IPS DF 4.7 (cell line): ENCODE results near the gene ACE.

Experiments used
- DNase-seq: peaks from one replicate; pipeline ENCODE4 v3.0.0-alpha.2; 2013; ENCODE audit warnings: low spot score; ENCODE audit errors: extremely low read depth

Gene ACE

DNA sequence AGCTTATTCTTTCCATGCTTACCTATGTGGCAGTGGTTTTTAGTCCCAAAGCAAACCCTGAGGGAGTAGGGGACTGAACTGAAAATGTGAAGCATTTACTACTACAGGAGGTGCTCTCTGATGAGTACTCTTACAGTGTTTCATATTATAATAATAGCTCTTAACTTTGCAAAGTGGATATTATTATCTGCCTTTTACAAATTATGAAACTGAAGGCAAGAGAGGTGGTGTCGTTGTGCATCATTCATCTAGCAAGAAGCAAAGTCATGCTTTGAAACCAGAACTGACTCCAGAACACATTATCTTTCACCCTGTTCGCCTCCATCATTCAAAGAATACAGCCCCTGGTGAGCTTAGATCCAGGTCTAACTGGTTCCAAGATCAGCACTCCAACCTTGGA lies 38.1 kb downstream of the ACE start:
- no peak for DNase-seq

DNA sequence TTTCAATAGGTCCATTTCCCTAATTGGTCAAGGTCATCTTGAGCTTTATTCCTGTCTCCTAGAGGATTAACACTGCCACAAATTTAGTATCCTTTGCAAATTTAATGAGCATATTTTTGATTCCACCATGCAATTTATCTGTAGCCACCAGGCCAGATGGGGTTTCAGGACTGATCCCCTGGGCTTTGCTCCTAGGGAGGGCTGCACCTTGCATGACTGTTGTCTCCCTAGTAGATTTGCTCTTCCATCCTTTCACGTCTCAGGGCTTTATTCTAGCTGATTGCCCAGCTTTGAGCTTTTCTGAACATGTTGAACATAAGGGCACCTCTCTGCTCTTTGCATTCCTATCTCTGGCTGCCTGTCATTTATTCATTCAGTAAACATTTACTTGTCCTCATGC lies 38.6 kb downstream of the ACE start:
- no peak for DNase-seq

DNA sequence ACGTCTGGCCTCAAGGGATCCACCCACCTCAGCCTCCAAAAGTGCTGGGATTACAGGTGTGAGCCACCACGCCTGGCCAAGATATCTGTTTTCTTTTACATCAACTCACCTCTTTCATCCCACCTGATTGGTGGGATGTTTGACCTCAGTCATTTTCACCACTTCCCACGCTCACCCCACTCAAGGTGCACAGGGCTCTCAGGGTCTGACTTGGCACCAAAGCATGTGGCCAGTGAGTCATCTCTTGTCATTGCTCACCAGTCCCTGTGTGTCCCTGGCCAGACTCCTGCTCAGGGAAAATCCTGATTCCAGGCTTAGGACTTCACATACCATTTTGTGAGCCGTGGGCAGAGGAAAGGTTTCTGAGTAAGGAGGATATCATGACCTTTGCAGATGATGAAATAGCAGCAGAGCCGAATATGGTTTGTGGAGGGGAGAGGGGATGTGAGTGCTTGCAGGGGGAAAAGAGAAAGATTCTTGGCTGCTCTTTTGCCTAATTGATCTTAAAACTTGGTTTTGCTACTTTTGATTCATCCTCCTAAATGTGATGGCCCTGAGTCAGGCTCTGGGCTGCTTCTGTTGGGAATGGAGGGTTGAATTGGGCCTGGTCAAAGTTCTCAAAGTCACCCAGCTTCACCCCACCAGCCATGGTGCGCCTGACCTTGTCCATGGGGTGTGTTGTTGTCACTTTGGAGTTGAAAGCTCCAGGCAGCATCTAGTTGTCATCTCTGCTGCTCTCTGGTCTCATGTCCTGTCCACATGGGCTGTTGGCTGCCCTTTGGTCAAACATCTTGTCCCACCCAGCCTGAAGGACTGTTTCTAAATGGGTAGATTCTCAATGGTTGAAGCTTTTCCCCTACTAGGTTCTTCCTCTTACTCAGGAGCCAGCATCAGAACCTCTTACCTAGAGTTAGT lies 40.3 kb downstream of the ACE start:
- no peak for DNase-seq

DNA sequence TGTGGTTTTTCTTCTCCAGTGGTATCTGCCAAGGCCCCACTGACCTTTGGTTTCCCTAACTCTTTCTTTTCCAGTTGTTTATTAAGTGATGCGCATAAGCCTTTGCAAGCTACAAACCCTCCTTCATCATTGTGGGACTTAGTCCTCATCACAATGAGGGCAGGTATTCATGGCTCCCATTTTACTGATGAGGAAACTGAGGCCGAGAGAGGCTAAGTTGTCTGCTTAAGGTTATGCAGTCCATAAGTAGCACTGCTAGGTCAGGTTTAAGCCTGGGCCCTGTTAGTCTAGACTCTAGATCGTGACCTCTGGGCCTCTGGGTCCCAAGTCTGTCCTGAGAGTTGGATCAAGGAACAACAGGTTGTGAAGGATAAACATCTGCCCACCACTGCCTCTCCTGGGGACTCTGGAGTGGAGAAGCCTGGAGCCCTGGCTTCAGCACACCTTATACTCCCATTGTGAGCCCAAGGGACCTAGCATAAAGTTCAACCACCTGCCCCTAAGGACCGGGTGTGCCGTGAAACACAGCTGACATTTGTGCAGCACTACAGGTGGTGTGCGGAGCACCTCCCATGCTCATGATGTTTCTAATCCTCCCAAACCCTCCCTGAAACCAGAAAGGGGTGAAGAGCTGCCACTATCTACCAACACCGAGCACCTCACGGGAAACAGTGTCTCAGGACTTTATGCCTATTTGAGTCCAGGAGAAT lies 41.1 kb downstream of the ACE start:
- no peak for DNase-seq

DNA sequence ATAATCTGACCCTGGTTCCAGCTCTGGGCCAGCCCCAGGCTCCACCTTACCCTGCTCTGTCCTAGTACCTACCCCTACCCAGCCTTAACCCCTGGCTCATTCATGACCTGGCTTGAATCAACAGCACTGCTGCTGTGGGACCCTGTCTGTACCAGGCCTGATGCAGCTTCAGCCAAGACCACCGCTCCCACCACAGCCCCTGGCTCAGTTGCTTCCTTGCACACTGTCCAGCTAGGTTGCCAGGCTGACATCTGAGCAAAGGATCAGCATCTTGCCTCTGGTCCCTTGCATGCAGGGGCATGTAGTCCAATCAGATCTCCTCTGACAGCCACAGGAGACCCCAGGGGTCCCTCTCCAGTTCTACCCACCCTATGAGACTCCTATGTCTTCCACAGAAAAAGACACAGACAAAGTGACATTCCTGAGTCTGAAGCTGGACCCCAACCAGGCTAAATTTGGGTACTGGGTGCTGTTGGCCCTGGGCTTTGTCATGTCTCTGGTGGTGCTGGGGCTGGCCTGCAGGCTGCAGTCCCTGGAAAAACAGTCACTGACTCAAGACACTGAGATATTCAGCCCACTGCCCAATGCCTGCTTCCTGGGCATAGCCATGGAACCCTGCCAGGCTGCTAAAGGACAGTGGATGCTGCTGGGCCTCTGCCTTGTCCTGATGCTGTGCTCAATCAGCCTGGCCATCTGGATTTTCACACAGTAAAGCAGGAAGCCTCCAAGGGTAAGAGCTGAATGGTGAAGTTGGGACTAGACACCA lies 42.4 kb downstream of the ACE start:
- DNase-seq: no peak

DNA sequence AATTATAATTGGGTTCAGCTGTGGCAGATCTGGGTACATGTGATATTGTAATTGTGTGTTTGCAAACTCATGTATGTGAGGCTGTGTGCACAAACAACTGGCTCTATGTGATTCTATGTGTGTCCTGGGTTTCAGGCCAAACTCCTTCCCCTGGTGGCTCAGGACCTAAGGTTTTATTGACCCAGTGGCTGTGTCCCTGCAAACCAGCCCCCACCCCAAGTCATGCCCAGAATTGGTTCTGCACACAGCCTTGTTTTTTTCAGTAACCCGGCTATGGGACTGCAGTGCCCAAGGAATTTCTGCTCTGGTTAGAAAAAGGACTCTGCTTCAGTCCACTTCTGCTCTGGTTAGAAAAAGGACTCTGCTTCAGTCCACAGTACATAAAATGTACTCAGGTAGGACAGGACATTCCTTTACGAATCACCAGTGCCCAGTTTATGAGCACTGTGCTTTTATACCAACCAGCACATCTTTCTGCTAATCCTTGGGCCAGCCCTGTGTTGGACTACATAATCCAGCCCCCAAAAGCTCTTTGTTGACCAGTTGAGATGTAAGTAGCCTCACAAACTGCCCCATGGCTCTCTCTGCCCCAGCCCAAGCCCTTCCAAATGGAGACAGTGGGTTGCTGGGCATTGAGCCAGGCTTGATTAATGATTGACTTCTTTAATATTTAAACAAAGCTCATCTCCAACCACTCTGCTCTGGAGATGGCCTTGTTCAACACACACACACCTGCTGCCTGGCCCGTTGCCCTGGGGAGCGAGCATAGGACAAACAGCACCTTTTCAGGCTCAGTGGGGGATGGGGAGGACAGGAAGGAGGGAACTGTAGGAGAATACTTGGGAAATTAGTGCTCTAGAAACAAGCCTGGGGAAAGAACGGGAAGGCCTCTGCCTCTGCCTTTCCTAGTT lies 43.4 kb downstream of the ACE start:
- DNase-seq: no peak

DNA sequence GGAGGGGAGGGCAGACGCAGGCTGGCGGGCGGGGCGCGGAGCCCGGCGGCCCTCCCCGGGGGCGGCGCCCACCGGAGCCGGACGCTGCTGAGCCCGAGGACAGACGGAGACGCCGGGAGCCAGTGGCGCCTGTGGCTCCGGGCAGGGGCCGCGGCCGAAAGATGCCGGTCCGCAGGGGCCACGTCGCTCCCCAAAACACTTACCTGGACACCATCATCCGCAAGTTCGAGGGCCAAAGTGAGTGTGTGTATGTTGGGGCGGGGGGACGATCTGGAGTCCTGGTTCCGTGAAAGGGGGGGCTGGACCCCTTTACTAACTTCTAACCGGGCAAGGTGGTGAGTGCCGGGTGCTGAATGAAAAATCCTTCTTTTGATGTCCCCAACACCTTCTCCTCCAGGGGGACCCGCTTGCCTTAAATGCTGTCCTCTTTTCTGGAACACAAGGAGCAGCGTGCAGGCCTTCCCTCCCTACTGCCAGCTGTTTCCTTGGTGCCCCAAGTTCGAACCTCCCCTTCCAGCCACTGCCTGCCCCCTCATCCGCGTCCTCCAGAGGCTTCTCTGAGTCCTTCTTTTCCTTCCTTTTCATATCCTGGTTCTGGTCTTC lies 46.5 kb downstream of the ACE start, which contains the start of gene KCNH6:
Gene KCNH6, plus strand, starts transcription at position 106 of the 603 bp plus-strand sequence. Its CDS starts 56 bp downstream, at position 162.
- no peak for DNase-seq

DNA sequence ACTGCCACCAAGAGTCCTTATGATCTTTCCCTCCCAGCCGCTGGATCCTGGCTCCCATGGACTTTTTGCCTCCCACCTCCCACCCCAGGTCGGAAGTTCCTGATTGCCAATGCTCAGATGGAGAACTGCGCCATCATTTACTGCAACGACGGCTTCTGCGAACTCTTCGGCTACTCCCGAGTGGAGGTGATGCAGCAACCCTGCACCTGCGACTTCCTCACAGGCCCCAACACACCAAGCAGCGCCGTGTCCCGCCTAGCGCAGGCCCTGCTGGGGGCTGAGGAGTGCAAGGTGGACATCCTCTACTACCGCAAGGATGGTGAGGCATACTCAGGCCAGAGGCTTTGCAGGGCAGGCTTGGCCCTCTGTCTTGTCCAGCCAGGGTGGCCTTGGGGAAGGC lies 47.2 kb downstream of the ACE start:
- no peak for DNase-seq

DNA sequence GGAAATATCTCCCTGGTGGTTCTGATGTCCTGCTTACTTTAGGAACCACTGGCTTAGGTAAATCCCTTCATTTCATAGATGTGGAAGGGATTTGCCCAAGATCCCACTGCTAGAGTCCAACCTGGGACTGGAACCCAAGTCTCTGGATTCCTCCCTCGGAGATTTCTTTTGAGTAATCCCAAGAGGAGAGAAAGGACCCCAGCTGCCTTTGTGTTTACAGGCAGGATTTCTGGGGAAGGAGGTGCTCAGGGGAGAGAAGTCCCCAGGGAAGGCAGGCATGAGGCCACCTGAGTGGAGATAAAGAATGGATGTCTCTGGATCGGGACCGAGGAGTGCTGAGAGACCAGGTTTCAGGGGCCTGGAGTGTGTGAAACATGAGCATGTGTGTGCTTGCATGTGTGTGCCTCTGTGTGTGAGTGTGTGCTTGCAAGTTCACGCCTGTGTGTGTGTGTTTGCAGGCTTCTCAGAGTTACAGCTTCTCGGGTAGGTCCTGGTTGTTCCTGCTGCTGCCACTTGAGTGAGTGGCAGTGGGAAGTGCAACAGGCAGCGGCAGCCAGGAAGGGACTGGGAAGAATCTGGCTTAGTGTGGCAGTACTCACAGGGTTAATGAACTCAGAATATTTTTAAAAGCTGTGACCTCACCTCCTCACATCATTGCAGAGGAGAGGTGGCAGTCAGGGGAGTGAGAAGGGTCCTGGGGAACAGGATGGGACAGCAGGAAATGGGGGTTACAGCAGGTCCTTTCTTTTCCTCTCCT lies 48.5 kb downstream of the ACE start:
- no peak for DNase-seq

DNA sequence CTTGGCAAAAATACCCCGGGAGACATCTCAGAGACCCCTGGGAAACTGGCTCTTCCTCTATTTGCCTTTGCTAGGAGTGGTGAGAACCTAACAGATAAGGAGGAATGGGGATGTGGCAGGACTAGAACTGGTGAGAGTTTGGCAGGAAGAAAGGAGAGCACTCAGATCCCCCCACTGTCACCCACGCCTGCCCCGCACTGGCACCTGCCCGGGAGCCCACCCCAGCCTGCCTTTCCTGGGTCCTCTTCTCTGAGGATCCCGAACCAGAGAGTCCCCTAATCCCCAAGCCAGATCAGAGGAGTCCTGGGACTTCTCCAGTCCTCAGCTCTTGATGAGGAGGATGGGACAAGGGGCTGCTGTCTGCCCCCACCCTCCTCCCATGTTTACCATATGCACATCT lies 50.0 kb downstream of the ACE start:
- DNase-seq: no peak

DNA sequence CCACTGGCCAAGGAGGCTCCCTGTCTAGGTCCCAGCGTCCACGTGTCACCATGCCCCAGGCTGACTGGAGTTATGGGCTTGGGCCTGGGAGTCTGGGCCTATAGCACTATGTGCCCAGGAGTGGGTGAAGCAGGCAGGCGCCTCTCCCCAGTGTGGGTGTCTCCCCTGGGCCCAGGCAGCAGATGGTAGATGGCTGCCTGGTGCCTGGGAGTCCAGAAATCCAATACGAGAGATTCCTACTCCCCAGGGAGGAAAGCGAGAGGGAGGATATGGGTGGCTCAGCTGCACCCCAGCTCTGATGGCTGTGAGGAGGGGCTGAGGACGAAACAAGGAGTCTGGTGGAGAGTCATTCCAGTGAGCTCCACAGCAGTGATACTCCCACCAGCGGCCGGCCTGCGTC lies 51.3 kb downstream of the ACE start:
- DNase-seq: no peak

DNA sequence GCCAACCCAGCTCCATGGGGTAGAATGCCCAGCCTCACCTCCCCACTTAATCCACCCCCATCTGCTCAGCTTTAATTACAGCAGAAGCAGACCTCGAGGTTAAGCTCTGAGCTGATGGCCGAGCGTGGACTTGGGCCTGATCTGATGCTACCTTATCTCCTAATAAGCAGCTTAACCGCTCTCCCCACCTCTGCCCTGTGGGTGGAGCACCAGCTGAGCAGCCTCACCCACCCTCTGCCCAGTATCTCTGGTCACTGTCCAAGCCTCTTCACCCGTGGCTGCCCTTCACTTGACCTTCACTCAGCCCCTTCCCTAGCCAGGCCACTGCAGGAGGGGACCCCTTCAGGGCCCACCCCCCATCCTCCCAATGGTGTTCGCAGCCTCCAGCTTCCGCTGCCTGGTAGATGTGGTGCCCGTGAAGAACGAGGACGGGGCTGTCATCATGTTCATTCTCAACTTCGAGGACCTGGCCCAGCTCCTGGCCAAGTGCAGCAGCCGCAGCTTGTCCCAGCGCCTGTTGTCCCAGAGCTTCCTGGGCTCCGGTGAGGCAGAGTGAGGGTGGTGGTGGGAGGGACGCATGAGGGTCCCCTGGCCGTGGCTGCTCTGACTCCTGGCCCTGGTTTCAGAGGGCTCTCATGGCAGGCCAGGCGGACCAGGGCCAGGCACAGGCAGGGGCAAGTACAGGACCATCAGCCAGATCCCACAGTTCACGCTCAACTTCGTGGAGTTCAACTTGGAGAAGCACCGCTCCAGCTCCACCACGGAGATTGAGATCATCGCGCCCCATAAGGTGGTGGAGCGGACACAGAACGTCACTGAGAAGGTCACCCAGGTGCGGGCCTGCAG lies 53.1 kb downstream of the ACE start:
- DNase-seq: no peak

DNA sequence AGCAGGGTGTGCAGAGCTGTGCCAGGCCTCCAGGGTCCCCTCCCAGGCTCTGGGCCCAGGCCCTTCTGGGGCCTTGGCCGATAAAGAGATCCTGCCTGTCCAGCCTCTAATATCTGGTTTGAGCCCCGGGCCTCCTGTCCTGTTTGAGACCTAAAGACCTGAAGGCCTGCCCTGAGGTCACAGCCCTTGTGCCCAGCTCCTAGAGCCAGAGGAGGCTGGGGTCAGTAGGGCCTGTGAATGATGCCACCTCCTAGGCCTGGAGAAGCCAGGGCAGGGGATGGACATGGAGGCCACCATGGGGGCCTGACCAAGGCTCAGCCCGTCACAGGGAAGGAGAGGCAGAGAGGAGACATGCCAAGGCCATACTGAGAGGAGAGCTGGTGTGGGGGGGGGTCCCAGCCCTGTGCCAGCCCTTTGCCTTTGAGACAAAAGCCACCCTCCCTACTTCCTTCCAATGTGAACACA lies 53.7 kb downstream of the ACE start:
- DNase-seq: no peak

DNA sequence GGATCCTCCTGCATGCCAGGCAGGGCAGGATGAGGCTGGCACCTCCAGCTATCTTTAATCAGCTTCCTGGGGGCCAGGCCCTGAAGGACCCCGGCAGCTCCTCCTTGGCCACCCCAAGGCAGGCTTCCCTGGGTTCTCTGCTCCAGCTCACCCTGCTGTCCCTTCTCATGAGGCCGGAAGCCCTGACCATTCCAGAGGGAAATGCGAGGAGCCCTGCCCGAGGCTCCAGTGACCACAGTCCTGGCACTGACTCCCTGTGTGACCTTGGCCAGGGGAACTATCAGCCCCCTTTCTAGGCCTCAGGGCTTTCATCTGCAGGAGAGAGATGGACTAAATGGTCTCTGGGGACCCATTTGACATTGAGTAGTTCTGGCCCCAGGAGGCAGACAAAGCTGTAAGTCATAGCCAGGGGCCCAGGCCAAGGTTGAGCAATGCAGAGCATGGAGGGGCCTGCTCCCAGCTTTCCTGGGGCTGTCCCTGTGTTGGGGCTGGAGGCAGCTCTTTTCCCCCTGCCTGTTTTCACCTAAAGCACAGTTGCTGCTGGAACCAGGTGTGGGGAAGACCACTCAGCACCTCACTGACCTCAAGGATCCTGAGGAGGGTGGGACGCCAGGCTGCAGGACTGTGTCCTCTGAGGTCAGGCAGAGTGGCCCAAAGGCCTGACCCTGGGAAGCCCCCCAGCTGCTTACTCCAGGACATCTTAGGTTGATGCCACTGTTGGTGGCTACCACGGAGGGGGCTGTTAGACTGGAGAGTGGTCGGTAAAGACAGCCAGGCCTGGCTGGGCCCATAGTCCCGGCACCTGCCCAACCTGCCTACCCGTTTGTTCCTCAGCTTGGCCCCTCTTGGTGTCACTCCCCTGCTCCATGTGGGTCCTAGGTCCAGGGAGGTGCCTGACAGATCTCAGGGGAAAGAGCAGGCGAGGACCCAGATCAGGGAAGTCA lies 54.4 kb downstream of the ACE start:
- DNase-seq: no peak

DNA sequence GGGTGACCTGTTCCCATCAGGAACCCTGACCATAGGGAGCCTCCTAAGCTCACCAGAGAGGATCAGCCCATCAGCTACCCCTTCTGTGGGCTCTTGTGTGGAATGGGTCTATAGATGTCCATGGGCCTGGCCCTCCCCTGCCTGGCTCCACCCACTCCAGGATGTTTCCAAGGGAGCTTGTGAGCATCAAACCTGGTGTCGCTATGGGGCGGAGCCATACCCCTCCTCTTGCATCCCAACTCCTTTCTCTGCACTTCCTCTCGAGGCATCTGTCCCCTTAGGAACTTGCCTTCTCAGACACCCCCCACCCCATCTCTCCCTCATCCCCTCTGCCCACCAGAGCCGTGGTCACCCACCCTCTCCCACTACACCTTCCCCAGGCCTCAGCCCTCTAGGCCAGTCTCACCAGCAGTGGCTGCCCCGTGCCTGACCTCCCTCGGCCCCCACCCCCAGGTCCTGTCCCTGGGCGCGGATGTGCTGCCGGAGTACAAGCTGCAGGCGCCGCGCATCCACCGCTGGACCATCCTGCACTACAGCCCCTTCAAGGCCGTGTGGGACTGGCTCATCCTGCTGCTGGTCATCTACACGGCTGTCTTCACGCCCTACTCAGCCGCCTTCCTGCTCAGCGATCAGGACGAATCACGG lies 56.7 kb downstream of the ACE start:
- DNase-seq: no peak

DNA sequence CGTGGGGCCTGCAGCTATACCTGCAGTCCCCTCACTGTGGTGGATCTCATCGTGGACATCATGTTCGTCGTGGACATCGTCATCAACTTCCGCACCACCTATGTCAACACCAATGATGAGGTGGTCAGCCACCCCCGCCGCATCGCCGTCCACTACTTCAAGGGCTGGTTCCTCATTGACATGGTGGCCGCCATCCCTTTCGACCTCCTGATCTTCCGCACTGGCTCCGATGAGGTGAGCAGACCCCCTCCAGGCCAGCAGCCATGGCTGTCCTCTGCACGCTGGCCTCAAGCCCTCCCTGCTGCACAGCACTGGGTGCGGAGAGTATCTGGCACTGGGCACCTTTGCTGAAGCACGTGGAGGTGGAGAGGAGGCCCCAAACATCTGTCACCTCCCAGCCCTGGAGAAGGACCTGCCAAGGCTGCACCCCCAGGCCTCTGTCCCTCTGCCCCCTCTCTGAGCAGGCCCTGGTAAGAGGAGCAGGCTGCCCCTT lies 57.3 kb downstream of the ACE start:
- no peak for DNase-seq
